Activated CD8-positive, alpha-beta memory T cell treated with anti-CD3 and anti-CD28 coated beads, Interleukin-2, amount 50 U/mL, for 1 hour (primary cell): ENCODE measurements around the gene CNIH2.
A peak's percentile ranks its signal among the peaks of the same experiment; 100 is the strongest.
"Not testable (repeated sequence)": the region's sequence is repeated elsewhere in the genome, so short reads cannot be mapped to it uniquely, and the experiment has no call there.

Experiments
- DNase-seq: peaks from one replicate; pipeline ENCODE4 v3.0.0-alpha.2; 2020; ENCODE audit errors: extremely low read depth

Gene CNIH2

GRCh38 chr11:66291303-66291705, 13.3 kb downstream of the CNIH2 start:
- no peak for DNase-seq

- DNase-seq, result no peak
These were observed 13.9 kb downstream of the CNIH2 start, which contains the start of gene TMEM151A for GRCh38 chr11:66291706-66292542. TSS of gene TMEM151A (plus strand) at chr11:66291894. CDS start at chr11:66292014, 120 bp downstream.

GRCh38 chr11:66292543-66293332, 14.8 kb downstream of the CNIH2 start:
- DNase-seq, result no peak

GRCh38 chr11:66293352-66293751, 15.4 kb downstream of the CNIH2 start:
- no peak for DNase-seq

GRCh38 chr11:66293777-66294625, 16.0 kb downstream of the CNIH2 start:
- DNase-seq, result no peak

GRCh38 chr11:66294626-66295620, 16.9 kb downstream of the CNIH2 start:
- DNase-seq, result no peak

GRCh38 chr11:66297610-66298009, 19.6 kb downstream of the CNIH2 start:
- no peak for DNase-seq

GRCh38 chr11:66299186-66299585, 21.2 kb downstream of the CNIH2 start:
- DNase-seq, result no peak

GRCh38 chr11:66302656-66303055, 24.7 kb downstream of the CNIH2 start:
- DNase-seq, result no peak

GRCh38 chr11:66309475-66309874, 31.5 kb downstream of the CNIH2 start:
- DNase-seq, result no peak

GRCh38 chr11:66310324-66310723, 32.3 kb downstream of the CNIH2 start:
- no peak for DNase-seq

GRCh38 chr11:66310803-66311440, 32.9 kb downstream of the CNIH2 start:
- not testable (repeated sequence) for DNase-seq

GRCh38 chr11:66311470-66311964, 33.5 kb downstream of the CNIH2 start:
- no peak for DNase-seq

GRCh38 chr11:66311965-66312548, 34.1 kb downstream of the CNIH2 start:
- peak; percentile 100 for DNase-seq

- peak; percentile 99 for DNase-seq
These were observed 34.8 kb downstream of the CNIH2 start for GRCh38 chr11:66312549-66313320.

- DNase-seq, result no peak
These were observed 35.6 kb downstream of the CNIH2 start for GRCh38 chr11:66313321-66314185.

- DNase-seq, result no peak
These were observed 36.2 kb downstream of the CNIH2 start for GRCh38 chr11:66314186-66314501.
